GM19467 (cell line): ENCODE data around the gene BCO1.
"Not testable (repeated sequence)": the region's sequence is repeated elsewhere in the genome, so short reads cannot be mapped to it uniquely, and the experiment has no call there.

Source experiments
- ATAC-seq: cut with Tn5 transposase; IDR thresholded peaks from one replicate; pipeline ENCODE4 v1.9.1; 2021; ENCODE audit warnings: mild to moderate bottlenecking, moderate library complexity; ENCODE audit not compliant: unreplicated experiment

BCO1 gene, protein sequence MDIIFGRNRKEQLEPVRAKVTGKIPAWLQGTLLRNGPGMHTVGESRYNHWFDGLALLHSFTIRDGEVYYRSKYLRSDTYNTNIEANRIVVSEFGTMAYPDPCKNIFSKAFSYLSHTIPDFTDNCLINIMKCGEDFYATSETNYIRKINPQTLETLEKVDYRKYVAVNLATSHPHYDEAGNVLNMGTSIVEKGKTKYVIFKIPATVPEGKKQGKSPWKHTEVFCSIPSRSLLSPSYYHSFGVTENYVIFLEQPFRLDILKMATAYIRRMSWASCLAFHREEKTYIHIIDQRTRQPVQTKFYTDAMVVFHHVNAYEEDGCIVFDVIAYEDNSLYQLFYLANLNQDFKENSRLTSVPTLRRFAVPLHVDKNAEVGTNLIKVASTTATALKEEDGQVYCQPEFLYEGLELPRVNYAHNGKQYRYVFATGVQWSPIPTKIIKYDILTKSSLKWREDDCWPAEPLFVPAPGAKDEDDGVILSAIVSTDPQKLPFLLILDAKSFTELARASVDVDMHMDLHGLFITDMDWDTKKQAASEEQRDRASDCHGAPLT

DNA sequence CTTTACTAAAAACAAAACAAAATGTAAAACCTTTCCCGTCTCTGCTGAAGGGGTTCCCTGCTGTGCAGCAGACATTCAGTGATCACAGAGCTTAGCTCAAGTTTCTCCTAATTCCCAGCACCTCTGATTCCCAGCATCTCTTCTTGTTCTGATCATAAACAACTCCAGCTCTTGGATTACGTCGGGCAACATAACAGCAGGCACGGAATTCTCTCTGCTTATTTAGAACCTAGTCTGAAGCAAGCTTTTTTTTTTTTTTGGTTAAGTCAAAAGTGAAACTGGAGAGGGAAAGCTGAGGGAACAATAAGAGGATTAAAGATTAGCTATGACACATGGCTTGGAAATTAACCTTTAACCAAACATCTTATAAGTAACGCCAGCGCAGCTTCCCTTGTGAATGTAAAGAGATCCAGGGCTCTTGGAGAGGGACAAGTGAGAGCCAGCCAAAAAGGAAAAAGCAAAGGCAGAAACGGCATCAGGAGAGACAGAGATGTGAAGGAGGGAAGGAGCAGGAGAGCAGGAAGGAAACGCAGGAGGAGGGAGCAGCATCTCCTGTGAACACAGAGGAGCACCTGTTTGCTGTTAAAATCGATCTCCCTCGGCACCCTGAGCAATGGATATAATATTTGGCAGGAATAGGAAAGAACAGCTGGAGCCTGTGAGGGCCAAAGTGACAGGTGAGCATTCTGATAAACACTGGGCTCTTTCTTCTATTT, at the start of gene BCO1:
Gene BCO1 (plus strand): TSS at position 394 of the 716 bp plus-strand sequence. CDS start 220 bp downstream, at position 614.
- no peak for ATAC-seq

DNA sequence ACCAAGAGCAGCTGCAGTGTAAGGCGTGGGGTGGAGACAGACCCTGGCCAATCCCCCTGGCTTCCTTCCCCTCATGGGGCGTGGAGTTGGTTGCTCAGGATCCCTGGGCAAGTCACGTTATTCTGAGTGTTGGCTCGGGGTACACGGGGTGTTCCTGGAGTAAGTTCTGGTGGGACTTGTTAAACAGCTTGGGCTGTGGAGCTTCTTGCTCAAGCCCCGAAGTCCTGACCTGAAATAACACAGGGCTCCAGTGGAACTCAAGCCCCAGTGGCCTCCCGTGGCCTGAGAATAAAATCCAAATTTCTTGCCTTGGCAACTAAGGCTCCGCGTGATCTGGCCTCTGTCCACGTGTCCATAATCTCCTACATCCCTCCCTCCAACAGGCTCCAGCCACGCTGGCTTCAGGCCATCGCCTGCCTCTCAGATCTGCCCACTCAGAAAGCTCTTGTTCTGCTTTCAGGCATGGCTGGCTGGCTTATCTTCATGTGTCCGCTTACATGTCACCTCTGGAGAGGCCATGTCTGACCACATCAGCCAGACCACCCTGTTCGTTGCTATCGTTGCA, 49.3 kb upstream of the BCO1 start:
- ATAC-seq = no peak

GRCh38 chr16:81190667-81191066, 47.8 kb upstream of the BCO1 start:
- ATAC-seq = no peak

DNA sequence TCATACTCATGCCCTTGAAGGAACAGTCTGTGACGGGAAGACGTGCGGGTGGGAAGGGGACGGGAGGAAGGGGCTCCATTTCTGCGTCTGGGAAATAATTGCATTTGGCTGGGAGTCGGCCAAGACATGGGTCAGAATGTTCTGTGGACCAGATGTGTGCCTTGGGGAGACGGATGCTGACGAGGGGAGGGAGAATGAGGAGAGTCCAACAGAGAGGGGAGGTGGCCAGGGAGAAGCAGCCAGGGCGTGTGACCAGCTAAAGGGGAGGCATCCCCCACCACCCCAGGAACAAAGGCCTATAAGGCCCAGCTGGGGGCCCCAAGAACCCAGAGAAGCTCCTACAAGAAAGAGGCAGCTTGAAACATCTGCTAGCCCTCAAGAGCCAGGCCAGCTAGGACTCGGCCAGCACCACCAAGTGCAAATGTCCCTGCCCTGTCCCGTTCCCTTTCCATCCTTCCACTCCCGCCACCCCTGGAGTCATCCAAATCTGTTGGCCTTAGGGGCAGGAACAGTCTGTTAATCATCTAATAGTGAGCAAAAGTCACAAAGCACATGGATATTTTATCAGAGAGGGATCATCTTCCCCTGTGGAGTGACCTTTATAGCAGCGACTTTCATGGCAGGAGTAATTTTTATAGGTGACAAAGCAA, 42.5 kb upstream of the BCO1 start:
- ATAC-seq = no peak

DNA sequence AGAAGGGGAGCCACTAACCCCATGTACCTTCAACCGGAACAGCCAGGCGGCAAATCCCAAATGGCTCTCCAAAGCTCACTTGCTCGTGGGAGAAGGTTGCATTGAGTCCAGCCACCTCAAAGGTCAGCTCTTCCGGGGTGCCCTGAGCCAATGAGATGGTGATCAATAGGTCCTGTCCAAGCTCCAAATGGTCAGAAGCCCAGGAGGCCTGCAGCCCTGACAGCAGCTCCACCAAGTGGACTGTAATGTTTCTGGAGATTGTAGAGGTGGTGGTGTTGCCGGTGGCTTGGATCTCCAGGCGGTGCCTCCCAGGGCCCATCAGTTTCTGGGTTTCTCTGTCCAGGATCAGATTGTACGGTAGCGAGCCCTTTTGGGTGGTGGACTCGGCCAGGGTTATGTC, 39.9 kb upstream of the BCO1 start:
- no peak for ATAC-seq

DNA sequence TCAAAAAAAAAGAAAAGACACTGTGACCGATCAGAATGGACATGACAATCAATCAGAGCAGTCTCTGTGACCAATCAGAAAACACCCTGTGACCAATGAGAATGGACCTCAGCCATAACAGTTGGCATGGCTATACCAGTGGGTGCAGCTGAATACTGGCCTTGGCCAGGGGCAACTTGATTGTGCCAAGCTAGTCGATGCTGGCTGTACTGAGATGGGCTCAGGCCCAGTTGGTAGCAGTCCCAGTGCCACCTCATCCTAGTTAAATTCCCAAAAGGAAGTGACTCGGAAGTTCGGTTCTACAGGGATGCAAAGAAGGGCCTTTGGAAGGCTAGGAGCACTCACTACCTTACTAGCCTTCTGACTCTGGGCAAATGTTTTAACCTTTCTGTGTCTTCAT, 37.2 kb upstream of the BCO1 start:
- ATAC-seq = no peak

DNA sequence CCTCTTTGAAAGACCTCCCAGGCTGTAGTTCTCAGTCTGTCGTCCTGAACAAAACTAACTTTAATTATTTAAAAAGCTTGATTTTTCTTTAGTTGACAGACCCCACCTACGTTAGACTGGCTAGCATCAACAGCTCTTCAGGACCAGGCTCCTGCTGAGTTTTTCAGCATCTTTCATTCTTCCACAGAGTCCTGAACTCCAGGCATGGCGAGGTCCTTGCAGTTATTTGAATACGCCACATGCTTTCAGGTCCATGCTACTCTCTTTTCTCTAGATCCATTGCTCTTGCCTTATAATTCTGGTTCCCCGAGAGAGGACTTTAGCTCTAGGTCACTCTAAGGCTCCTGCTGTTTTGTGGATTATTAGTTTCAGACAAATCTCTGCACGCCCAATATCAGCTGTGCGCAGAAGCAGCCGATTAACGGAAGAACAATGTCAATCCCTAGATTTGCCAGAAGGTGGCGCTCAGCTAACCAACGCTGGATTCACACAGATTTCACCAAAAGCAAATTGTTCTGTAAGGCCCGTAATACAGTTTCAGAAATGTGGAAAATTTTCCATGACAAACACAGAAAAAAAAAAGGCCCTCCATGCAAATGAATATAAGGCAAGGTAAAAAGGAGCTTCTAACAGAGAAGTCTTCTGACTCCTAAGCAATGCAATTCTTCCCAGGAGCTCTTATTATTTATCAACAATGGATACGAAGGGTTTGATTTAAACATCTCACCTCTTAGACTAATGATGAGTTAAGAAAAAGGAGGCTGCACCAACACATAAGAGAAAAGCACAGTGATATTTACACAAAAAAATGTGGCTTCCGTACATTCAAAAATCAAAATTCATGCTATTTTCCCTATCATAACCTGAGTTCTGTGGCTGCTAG, 33.5 kb upstream of the BCO1 start:
- ATAC-seq = no peak

- no peak for ATAC-seq
These were observed 31.4 kb upstream of the BCO1 start for GRCh38 chr16:81207076-81207475.

DNA sequence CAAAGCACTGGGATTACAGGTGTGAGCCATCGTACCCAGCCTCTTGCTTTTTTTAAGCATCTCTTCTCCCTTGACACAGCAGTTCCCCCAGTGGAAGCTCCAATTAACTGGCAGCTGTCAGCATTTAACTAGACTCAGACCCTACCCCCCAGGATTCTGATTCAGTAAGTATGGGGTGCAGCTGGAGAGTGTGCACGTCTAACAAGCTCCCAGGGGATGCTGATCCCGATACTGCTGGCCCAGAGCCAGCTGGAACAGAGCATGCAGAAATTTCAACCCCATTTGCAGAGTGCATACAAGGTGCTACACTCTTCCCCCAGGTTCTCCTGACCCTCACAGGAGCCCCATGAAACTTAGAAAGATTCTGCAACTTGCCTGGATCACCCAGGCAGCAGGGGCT, 27.7 kb upstream of the BCO1 start:
- ATAC-seq = no peak

- no peak for ATAC-seq
These were observed 25.5 kb upstream of the BCO1 start for GRCh38 chr16:81212830-81213465.

- ATAC-seq = no peak
These were observed 23.7 kb upstream of the BCO1 start for GRCh38 chr16:81214745-81215166.

DNA sequence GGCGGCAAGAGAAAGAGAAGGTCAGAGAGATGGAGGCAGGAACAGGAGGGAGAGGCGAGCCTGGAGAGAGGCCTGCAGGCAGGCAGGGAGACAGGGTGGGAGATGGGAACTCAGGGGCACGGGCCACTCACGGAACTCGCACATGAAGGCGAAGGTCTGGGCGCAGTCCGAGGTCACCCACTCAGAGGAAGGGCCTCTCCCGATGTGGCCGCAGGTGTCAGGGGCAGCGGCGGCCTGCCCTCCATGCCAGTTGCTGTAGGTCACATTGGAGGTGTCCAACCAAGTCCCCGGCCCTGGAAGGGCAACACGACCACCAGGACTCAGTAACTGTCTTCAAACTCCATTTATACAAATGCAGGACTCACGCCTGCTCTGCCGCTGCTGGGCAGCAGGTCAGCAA, 22.4 kb upstream of the BCO1 start:
- no peak for ATAC-seq

GRCh38 chr16:81216706-81217105, 21.8 kb upstream of the BCO1 start:
- no peak for ATAC-seq

- no peak for ATAC-seq
These were observed 19.3 kb upstream of the BCO1 start for GRCh38 chr16:81219151-81219550.

- no peak for ATAC-seq
These were observed 18.1 kb upstream of the BCO1 start for GRCh38 chr16:81220349-81220748.

- no peak for ATAC-seq
These were observed 16.8 kb upstream of the BCO1 start for GRCh38 chr16:81221731-81222130.

- no peak for ATAC-seq
These were observed 13.7 kb upstream of the BCO1 start for GRCh38 chr16:81224824-81225223.

GRCh38 chr16:81225697-81226096, 12.8 kb upstream of the BCO1 start:
- not testable (repeated sequence) for ATAC-seq

GRCh38 chr16:81227785-81228184, 10.7 kb upstream of the BCO1 start:
- ATAC-seq = no peak

DNA sequence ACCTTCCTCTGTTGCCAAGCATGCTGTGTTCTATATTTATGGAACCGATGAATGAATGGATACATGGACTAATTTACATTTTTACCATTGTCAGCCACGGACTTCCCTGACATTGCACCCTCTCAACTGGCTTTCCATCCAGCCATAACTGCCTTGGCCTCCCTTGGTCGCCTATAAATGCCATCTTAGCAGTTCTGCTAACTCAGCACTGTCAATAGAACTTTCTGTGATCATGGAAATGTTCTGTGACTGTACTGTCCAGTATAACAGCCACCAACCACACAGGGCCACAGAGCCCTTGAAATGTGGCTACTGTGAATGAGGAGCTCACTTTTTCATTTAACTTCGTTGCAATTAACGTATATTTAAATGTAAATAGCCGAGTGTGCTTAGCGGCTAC, 8.7 kb upstream of the BCO1 start:
- ATAC-seq = no peak
